ENCODE data around the gene NRARP. TPM values are rescaled to one million over a fixed set of nuclear protein-coding genes. Genes with fewer than 3 reads are reported as not detected.

The NRARP gene
- total RNA-seq, 1 donor from 2014 or later: 4.4 TPM

DNA sequence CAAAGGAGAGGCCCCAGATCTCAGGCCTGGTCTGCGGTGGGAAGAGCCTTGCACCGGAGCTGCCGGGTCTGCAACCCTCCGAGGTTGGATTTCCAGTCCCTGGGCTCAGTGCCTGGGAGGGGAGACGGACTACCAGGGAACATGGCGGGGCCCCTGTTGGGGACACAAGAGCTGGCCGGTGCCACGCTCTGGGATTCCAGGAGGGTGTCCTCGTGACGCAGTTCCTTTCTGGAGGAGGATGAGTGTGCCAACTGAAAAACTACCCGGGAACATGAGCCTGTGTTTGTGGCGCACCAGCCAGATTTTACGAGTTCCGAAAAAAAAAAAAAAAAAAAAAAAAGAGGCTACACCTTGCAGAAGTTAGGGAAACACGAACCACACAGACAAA, 9.0 kb downstream of the NRARP start:
- DNase-seq (no peak), ATAC-seq (ENCODE audit: poor library complexity) (no peak)
- intact Hi-C loops (cut with DNase I): loop anchor here (10.0 kb wide), 2 partner anchors 152 to 232 kb away; partner anchors contain the start of gene ENTPD8

DNA sequence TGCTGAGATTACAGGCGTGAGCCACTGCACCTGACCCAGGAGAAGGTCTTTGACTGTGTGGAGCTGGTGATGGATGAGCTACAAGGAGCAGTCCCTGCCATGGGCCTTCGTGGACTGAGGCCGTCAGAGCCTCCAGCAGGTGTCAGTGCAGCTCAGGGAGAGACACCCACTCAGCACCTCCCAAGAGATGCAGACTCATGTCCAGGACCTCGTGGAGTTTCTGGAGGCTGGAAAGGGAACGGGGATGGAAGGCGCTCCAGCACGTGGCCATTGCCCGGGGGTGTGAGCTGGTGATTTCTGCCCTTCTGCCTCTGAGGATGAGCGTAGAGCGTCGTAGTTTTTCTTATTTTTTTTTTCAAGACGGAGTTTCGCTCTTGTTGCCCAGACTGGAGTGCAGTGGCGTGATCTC, 15.1 kb downstream of the NRARP start:
- ATAC-seq (ENCODE audit: poor library complexity) (peak; percentile 84), DNase-seq (no peak)
- intact Hi-C loops (cut with DNase I): no loop called here

DNA sequence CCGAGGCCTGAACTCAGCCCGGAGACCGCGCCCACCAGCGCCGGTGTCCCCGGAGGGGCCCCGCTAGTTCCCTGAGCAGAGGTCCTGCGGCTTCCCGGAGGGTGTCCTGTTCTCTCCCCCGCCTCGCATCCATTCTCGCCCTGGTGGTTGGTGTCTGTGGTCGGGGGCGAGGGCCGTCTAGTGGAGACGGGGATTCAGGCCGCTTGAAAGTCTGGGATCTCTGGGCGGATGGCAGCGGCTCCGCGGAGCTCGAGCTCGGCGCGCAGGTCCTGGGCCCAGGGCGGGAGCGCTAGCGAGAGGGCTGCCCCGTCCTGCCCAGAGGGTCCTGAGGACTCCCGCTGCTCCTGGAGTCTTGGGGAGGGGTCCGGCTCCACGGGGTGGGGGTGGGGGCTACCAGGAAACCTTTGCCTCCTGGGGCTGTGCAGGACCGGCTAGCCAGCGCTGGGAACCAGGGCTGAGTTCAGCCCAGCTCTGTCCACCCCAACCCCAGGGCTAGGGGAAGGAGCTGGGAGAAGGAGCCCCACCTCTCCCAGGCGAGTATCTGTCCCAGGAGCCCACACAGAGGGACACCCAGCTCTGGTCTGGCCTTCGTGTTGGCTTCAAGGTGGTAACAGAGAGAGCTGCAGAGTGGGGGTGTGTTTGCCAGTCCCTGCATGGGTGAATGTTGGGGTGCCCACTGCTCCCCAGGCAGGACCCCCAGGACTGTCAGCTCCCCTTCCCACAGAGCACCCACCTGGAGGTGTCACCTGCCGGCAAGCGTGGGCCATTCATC, 20.5 kb downstream of the NRARP start:
- DNase-seq (no peak), ATAC-seq (ENCODE audit: poor library complexity) (no peak)
- intact Hi-C loops (cut with DNase I): no loop called here

GRCh38 chr9:137280474-137281344, 21.4 kb downstream of the NRARP start:
- intact Hi-C loops (cut with DNase I): no loop called here
- no peak for DNase-seq
- peak; percentile 19 for ATAC-seq (ENCODE audit: poor library complexity)

DNA sequence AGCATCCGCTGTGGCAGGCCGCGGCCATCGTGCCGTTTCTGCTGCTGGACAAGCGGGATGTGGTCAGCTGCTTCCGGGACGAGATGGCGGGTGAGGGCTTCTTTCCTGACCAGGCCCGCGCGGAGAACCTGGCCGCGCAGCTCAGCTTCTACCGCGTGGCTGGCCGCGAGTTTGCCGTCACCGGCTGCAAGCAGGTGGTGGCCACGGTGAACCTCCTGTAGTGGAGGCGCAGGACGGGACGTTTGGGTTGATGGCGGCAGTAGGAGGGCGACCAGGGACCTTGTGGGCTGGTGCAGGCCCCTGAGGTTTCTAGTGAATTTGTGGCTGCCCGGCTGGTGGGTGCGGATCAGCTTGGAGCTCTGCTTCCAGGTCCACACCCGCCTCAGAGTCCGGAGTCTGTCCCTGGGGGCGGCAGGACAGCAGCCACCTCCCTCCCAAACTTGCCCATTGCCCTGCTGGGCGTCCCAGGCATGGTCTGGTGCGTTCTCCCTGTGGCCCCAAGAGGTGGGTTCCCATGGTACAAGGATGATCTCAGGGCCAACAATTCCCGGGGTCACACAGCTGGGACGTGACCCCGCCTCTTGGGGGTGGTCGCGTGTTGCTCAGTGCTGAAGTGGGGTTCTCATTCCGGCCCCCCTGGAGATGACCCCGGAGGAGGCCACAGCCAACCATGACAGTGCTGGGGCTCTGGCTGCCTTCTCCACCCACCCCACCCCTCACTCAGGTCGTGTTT, 22.2 kb downstream of the NRARP start:
- DNase-seq (no peak), ATAC-seq (ENCODE audit: poor library complexity) (no peak)
- intact Hi-C loops (cut with DNase I): no loop called here

DNA sequence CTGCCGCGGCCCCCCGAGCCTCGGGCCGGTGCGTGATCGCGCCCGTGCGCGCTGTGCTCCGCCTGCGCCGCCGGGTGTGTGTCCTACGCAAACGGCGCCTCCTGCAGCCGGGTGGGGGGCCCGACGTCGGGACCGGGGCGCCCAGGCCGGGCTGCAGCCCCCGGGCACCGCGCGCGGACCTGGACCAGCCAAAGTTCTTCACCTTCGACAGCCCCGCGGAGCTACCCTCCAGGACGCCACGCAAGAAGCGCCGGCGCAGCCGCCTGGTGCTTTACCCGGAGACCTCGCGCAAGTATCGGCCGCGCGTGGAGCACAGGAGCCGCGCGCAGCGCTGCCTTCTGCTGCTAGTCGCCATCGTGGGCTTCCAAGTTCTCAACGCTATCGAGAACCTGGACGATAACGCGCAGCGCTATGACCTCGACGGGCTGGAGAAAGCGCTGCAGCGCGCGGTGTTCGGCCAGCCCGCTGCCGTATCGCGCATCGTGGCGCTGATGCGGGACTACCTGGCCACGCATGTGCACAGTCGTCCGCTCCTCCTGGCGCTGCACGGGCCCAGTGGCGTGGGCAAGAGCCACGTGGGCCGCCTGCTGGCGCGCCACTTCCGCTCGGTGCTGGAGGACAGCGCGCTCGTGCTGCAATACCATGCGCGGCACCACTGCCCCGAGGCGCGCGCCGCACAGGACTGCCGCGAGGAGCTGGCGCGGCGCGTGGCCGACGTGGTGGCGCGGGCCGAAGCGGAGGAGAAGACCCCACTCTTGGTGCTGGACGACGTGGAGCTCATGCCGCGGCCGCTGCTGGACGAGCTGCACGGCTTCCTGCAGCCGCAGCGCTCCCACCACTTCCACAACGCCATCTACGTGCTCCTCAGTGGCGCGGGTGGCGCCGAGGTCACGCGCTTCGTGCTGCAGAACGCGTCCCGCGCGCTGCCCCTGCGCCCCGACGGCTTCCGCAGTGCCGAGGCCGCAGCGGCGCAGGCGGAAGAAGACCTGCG, 23.1 kb downstream of the NRARP start:
- DNase-seq: no peak
- intact Hi-C loops (cut with DNase I): no loop called here
- ATAC-seq (ENCODE audit: poor library complexity): no peak

DNA sequence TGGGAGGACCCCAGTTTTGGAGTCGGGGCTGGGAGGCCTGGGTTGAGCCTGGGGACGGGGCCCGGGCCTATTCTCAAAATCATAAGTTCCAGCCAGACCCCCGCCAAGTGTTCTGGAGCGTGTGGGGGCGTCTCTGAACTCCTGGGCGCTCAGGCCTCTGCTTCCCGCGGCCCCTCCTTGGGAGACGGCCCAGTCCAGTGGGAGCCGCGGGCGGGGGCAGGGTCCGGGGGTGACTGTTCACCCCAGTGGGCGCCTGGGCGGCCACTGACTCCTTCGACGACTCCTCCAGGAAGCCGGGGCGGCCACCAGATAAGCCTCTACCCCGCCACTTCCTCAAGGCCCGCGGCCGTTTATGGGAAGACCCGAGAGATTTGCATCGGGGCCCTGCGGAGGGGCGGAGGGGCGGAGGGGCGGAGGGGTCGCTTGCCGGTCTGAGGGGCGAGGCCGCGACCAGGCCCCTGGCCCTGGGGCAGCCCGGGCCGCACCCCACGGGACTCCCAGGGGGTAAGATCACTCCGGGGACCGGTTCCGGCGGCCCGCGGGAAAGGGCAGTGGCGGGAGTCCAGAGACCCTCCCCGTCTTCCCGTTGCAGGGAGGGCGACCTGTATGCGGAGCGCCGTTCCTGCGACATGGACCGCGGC, 23.9 kb downstream of the NRARP start:
- DNase-seq: no peak
- intact Hi-C loops (cut with DNase I): no loop called here
- peak; percentile 2 for ATAC-seq (ENCODE audit: poor library complexity)

GRCh38 chr9:137277329-137278041, 24.6 kb downstream of the NRARP start, which contains the start of gene TOR4A:
TSS of gene TOR4A (plus strand) at chr9:137277726. CDS start at chr9:137278690, 964 bp downstream.
- intact Hi-C loops (cut with DNase I): no loop called here

DNA sequence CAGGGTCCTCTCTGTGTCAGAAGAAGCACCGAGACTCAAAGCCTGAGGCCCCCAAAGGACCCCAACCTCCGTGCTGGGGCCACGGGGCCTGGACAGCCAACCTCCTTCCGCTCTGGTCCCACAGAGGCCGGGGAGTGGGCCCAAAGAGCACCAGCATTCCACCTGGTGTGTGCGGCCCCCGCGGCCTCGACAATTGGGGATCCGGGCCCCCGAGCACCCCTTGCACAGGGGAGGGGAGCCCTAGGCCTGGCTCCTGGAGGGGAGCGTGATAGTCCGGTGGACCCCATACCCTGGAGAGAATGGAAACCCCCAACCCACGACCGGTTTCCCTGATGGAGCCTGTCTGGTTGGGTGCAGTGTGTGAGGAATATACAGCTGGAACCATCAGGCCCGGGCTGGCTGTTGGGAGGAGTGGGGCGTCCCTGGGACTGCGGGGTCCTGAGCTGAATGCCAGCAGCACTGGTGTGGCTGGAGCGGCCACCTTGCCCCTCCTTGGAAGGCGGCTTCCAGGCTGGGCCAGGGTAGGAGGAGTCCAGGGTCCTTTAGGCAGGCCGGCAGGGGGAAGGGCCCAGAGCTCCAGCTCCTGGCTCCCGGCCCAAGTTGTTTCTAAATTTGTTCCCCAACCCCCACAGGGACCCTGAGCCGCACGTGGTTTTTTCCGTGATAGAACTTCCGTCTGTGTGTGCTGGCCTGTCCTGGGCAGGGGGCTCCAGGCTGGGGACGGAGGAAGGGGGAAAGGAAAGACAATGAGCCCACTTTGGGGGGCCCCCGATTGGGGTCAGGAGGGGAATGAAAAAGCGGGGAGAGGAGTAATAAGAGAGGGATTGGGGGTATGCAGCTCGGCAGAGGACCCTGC, 25.4 kb downstream of the NRARP start:
- ATAC-seq (ENCODE audit: poor library complexity): peak; percentile 84
- intact Hi-C loops (cut with DNase I): no loop called here
- peak; percentile 91 for DNase-seq

More at GRCh38 chr9:137277329-137278041, 24.6 kb downstream of the NRARP start, which contains the start of gene TOR4A:
- DNase-seq (peak; percentile 93), ATAC-seq (ENCODE audit: poor library complexity) (peak; percentile 77)

DNA sequence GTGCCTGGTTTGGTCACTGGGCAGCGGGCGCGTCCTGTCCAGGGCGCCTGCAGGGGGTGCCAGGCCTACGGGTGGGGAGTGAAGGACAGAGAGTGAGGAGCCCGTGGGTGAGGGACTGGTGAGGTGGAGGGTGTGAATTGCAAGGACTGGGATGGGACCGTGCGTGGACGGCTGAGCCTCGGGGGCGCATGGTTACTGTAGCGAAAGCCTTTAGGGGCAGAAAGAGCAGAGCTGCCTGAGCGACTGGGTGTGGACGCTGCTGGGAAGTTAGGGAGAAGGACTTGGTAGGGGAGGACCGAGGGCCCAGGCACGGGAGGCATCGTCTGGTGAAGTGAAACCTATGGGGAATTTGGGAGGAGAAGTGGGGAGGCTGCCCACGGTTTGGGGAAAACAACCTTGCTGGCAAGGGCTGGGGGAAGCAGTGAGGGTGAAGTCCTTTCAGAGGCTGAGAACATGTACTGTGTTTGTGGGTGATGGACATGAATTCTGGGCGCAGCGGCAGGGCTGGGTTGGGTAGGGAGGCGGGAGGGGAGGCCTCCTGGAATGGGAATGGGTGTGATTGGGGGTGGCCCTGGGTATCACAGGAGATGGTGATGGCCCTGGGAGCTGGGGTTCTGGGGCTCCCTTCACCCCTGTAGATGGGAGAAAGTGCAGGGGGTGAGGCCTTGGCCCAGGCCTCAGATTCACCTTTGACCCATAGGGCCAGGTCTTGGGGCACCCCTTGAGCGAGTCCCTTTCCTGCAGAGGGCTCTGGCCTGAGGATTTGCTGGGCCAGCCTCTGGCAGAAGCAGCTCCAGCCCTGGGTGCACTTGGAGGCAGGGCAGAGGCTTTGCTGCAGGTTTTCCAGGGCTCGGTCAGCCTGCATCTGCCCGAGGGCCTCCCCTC, 26.2 kb downstream of the NRARP start:
- no peak for ATAC-seq (ENCODE audit: poor library complexity)
- DNase-seq: no peak
- intact Hi-C loops (cut with DNase I): no loop called here

DNA sequence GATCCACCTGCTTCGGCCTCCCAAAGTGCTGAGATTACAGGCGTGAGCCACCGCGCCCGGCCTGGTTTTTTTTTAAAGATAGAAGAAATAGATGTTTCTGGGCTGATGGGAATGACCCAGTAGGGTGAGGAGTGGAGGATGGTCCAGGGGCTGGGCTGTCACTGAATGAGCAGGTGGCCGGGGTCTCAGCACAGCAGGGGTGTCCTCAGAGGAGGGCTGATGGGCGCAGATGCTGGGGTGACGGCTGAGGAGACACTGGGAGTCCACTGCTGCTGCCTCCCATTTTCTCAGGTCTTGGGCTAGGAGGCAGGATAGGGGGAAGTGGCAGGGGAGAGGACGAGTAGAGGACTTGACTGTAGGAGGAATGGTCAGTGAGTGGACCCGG, 26.9 kb downstream of the NRARP start:
- intact Hi-C loops (cut with DNase I): no loop called here
- ATAC-seq (ENCODE audit: poor library complexity) (no peak), DNase-seq (no peak)

GRCh38 chr9:137273611-137274320, 28.3 kb downstream of the NRARP start:
- intact Hi-C loops (cut with DNase I): no loop called here
- DNase-seq (no peak), ATAC-seq (ENCODE audit: poor library complexity) (no peak)

DNA sequence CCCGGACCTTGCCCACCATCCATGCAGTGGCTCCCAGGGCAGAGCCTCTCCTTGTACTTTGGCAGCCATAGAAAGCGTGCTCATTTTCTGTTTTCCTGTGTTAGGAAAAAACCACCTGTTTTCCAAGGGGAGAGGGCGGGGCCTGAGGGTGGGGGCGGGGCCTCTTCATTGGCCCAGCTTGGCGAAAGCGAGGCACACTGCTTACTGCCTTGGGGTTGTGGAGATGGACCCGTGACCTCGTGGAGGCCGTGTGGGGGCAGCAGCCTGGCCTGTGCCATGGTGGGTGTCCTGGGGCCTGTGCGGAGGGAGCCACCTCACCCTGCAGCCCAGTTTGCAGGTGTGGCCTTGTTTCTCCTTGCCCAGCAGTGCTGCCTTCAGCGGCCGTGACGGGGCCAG, 29.0 kb downstream of the NRARP start:
- DNase-seq (no peak), ATAC-seq (ENCODE audit: poor library complexity) (no peak)
- intact Hi-C loops (cut with DNase I): no loop called here

- DNase-seq: no peak
- intact Hi-C loops (cut with DNase I): no loop called here
- ATAC-seq (ENCODE audit: poor library complexity): no peak
Observed at GRCh38 chr9:137272241-137273094, 29.6 kb downstream of the NRARP start.

Data from Right ventricle myocardium superior (tissue), 1 donor.